HG03432 (cell line): ENCODE results near the gene ATG12.
"Not testable (repeated sequence)": the region's sequence is repeated elsewhere in the genome, so short reads cannot be mapped to it uniquely, and the experiment has no call there.

Experiments
- ATAC-seq: cut with Tn5 transposase; IDR thresholded peaks from one replicate; pipeline ENCODE4 v1.9.1; 2021; ENCODE audit warnings: mild to moderate bottlenecking, moderate library complexity; ENCODE audit not compliant: unreplicated experiment

ATG12 gene

GRCh38 chr5:115841382-115842088 lies at the start of gene ATG12, which contains the start of gene AP3S1:
ATG12 (minus strand) TSS chr5:115841565; CDS start chr5:115841552, 13 bp downstream.
AP3S1 (plus strand) TSS chr5:115841935; CDS start chr5:115842038, 103 bp downstream.
- ATAC-seq, result peak; percentile 85

DNA sequence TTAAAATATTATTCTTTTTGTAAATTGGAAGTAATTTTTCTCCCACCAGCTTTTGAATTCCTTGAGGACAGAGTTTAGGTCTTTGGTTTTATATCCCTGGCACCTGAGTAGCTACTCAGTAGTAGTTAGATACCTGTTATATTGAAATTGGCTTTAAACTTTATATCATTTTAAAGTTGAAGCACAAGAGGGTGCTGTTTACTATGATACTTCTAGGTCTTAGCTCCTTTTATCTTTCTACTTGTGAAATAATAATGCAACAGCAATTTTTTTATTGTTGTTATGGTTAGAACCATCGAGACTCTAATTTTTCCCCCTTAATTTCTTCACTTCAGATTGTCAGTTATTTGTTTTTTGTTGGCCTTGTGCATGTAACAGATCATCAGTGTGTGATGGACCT lies 46.7 kb upstream of the ATG12 start:
- ATAC-seq, result no peak

GRCh38 chr5:115885208-115885607 lies 43.8 kb upstream of the ATG12 start:
- not testable (repeated sequence) for ATAC-seq

- ATAC-seq, result no peak
Measured at GRCh38 chr5:115884704-115885103, 43.3 kb upstream of the ATG12 start.

DNA sequence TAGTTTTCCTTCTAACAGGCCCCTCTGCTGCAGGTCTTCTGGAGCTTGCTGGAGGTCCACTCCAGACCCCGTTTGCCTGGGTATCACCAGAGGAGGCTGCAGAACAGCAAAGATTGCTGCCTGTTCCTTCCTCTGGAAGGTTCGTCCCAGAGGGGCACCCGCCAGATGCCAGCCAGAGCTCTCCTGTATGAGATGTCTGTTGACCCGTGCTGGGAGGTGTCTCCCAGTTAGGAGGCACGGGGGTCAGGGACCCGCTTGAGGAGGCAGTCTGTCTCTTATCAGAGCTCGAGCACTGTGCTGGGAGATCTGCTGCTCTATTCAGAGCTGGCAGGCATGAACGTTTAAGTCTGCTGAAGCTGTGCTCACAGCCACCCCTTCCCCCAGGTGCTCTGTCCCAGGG lies 41.1 kb upstream of the ATG12 start:
- not testable (repeated sequence) for ATAC-seq

DNA sequence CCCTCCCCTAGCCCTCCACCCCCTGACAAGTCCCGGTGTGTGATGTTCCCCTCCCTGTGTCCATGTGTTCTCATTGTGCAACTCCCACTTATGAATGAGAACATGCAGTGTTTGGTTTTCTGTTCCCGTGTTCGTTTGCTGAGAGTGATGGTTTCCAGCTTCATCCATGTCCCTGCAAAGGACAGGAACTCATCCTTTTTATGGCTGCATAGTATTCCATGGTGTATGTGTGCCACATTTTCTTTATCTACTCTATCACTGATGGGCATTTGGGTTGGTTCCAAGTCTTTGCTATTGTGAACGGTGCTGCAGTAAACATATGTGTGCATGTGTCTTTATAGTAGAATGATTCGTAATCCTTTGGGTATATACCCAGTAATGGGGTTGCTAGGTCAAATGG lies 36.0 kb upstream of the ATG12 start:
- not testable (repeated sequence) for ATAC-seq

- ATAC-seq, result no peak
Measured at GRCh38 chr5:115875447-115875846, 34.1 kb upstream of the ATG12 start.

DNA sequence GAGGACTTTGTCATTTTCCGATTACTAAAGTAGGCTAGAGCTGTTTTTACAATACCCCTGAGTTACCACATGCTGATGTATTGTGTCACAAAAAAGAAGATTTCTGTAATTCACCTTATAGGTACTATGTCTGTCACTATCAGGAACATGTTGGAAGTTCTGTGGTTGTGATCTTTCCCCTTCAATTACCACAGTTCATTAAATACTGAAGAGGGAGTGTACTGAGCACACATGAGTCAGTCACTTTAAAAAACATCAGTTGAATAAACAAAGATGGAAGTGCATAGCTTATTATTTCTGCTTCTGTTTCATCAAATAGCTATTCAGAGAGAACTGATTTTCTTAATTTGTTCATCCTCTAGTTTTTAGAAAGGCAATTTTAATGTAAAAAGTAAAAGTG lies 32.0 kb upstream of the ATG12 start:
- no peak for ATAC-seq

DNA sequence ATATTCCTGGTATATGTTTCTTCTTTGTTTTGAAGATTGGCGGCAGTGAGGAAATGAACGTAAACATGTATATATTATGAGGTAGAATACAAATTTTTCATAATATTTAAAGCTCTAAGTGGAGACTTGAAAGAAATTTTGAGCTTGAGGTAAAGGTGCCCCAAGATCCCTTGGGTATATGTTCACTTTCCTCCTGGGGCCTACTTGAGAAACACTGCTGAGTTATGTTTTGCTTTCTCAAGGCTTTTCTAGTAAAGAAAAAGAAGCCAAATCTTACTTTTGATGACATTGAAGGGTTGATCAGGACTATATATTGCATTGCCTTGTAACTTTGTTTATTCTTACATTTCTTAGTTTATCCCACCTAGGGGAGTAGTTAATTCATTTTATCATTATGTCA lies 31.1 kb upstream of the ATG12 start:
- no peak for ATAC-seq

DNA sequence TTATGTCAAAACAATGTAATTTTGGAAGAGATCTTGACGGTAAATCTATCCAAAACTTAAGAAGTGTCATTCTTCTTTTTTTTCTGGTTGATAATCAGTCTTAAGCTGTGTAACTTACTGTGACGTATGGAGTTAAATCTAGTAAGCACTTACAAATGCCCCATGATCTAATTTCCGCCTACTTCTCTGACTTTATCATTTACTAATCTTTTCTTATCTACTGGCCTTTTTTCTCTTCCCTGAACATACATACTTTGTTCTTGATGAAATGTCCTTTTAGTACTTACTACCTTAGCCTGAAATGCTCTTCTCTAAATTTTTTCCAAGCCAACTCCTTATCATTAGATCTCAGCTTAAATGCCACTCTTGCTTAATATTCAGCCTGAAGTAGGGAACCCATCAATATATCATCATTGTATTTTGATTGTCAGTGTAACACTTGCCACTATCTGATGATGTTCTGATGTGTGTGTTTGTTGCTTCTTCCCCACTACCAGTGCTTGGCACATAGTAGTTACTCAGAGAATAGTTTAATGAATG lies 28.0 kb upstream of the ATG12 start:
- no peak for ATAC-seq

GRCh38 chr5:115859378-115859777 lies 18.0 kb upstream of the ATG12 start:
- ATAC-seq, result no peak

- no peak for ATAC-seq
Measured at GRCh38 chr5:115858396-115858795, 17.0 kb upstream of the ATG12 start.

GRCh38 chr5:115857626-115858349 lies 16.4 kb upstream of the ATG12 start:
- no peak for ATAC-seq

DNA sequence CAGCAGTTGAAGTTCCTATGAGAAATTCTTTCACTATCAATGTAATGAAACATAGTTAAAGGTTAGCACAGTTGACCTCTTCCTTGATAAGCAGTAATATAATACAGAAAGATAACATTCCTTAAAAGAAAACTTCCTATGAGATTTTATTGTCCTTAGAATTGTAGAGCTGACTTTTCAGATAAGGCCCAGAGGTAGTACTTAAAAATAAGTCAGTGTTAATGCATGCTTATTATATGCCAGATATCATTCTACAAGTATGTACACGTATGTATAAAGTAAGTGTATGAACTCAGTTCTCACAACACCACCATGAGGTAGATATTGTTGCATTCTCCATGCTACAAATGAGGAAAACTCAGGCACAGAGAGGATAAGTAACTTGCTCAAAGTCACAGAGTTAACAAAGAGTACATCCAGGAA lies 15.7 kb upstream of the ATG12 start:
- ATAC-seq, result no peak

GRCh38 chr5:115855959-115856358 lies 14.6 kb upstream of the ATG12 start:
- ATAC-seq, result no peak

GRCh38 chr5:115854139-115854538 lies 12.8 kb upstream of the ATG12 start:
- no peak for ATAC-seq

DNA sequence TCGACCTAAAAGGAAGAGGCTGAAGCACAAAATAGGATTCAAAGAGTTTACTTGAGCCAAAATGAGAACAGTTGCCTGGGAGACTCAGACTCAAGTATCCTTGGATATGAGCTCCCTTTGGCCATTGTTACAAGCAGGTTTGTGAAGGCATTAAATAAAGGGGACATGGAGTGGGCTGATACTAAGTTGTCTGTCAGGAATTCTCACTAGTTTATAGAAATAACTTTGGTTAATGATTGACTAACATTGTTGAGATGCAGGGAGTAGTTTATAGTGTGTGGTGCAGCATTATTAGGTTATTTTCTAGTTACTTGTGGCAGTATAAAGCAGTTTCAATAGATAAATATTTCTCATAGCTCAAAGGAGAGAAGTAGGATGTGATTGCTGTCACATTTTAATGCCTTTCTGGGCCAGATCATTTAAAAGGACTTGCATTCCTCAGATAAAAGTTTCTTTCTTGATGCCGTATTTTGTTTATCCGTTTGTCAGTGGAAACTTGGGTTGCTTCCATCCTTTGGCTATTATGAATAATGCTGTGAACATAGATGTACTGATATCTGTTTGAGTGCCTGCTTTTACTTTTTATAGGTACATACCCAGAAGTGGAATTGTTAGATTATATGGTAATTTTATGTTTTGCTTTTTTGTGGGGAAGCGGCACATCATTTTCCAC lies 9.5 kb upstream of the ATG12 start:
- no peak for ATAC-seq

GRCh38 chr5:115849258-115849798 lies 8.0 kb upstream of the ATG12 start:
- no peak for ATAC-seq

DNA sequence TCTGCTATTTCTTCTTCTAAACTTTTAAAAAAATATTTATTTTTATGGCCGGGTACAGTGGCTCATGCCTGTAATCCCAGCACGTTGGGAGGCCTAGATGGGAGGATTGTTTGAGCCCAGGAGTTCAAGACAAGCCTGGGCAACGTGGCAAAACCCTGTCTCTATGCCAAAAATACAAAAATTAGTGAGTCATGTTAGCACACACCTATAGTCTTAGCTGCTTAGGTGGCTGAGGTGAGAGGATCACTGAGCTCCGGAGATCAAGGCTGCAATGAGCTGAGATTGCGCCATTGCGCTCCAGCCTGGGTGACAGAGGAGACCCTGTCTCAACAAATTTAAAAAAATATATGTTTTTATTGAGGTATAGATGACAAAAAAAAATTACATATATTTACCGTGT lies 5.9 kb upstream of the ATG12 start:
- ATAC-seq, result no peak

- no peak for ATAC-seq
Measured at GRCh38 chr5:115844321-115844817, 3.0 kb upstream of the ATG12 start.
